HT-29 (cell line): ENCODE measurements around the gene KIAA1671. TPM values are rescaled to one million over a fixed set of nuclear protein-coding genes. Genes with fewer than 3 reads are reported as not detected.

Experiments used
- DNase-seq: peaks from one replicate; pipeline ENCODE4 v3.0.0-alpha.2; 2015; ENCODE audit warnings: low spot score
- total RNA-seq: library from RNA; depleted of rRNA; stranded (reverse); fragments of >200 nt; shearing (Covaris generic); gene quantifications from 2 replicates; pipeline ENCODE4 v1.2.3, GENCODE V29; 2014

The KIAA1671 gene
- total RNA-seq, 1 experiment from 2014 or later = 11.2 TPM

DNA sequence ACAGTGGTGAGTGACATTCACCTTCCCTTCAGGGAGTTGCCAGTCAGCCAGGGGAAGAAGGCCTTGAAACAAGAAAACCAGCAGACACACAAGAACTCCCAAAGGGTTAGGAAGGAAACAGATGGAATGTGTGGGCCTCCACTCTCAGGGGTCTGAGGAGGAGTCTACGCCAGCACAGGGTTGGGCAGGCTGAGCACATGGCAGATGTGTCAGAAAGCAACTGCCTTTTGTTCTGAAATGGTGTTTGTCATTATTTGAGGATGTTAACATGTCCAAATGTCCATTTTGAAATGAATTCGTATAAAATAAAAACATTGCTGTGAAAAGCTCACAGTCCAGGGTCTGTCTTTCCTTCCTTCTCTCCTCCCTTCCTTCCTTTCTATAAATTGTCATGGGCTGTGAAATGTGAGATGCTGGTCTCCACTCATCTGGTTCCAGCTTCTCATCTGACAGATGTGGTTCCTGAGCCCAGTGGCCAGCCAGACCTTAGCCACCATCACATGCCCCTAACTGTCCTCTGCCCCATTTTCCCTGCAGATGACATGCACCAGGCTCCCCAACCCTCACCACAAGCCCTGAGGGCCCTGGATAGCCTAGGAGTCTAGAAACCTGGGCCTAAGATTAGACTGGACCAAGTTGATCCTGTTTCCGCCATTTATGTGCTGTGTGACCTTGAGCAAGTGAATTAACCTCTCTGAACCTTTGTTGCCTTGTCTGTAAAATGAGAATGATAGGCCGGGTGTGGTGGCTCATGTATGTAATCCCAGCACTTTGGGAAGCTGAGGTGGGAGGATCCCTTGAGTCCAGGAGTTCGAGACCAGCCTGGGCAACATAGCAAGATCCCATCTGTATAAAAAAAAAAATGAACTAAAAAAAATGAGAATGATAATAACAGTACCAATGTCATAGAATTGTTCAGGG lies 190.9 kb downstream of the KIAA1671 start:
- DNase-seq = no peak

DNA sequence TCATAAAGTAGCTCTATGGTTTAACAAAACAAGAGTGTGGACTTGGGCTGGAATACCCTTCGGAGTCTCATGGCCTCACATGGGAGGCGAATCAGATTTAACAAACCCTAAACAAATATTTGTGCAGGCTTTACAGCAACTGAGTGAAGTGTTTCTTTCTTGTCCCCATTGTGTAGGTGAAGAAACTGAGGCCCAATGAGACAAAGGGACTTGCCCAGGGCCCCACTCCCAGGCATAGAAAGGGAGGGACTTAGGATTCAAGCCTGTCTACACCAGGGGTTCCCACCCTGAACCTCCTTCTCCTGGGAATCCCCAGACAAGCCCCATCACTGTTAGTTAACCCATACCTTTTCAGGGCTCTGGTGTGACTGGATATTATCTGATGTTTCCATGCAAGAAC lies 192.0 kb downstream of the KIAA1671 start:
- DNase-seq = no peak

DNA sequence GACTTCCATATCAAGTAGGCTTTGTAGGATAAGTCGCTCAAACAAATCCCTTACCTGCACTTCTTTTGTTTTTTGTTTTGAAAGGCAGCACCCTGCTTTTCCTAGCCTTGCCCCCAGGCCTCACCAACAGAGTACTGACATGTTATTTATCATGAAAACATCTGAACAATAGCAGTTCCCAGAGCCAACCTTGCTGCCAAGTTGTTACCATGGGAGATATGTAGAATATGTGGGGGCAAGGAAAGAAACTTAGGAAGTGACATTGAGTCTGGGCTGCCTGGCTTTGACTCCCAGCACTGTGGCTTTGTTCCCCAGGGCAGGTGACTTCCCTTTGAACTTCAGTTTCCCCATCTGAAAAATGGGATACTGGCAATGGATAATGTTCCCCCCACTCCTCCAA lies 193.8 kb downstream of the KIAA1671 start:
- no peak for DNase-seq

DNA sequence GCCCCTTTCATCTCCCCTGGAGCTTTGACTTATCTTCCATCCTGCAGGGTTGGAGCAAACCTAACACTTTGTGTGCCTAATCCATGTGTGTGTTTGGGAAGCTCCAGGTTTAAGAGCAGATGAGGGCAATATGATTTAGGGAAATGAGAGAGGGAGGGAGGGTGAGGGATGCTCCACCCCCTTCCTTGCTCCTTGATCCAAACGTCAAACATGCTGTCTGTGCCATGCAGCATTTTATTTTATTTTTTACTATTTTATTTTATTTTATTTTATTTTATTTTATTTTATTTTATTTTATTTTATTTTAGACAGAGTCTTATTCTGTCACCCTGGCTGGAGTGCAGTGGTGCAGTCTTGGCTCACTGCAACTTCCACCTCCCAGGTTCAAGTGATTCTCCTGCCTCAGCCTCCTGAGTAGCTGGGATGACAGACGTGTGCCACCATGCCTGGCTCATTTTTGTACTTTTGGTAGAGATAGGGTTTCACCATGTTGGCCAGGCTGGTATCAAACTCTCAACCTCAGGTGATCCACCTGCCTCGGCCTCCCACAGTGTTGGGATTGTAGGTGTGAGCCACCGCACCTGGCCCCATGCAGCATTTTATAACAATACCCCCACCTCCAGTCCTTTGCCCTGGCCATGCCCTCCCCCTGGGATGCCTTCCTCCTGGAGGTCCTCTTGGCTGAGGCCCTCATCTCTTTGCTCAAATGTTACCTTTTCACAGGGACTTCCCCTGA lies 194.6 kb downstream of the KIAA1671 start:
- no peak for DNase-seq

DNA sequence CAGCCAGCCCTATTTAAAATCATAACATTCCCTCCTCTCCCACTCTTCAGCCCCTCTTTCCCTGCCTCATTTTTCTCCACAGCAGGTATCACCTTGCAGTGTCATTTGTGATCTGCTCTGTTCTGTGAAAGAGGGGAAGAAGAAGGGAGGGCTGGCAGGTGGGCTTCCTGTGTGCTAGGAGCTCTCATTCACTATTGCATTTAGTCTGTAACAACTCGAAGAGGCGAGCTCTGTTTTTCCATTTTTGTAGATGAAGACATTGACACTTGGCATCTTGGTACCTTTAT lies 195.1 kb downstream of the KIAA1671 start:
- no peak for DNase-seq

DNA sequence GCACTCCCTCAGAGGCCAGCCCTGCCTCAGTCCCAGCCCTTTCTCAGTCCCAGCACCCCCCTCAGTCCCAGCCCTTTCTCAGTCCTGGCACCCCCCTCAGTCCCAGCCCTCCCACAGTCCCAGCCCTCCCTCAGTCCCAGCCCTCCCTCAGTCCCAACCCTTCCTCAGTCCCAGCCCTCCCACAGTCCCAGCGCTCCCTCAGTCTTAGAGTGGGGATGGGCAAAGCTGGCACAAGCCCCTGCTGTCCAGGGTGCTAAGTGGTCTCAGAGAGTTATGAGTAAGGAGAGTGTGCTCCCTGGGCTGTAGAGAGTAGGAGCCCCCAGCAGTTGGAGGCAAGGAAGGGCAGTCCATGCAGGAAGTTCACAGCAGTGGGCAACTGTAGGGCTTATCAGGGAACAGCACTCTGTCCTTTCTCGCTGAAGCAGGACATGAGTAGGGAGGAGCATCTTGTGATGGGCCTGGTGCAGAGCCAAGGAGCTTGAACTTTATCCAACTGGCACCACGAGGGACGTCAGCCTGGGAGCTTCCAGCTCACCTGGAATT lies 195.7 kb downstream of the KIAA1671 start:
- DNase-seq = peak; percentile 73

DNA sequence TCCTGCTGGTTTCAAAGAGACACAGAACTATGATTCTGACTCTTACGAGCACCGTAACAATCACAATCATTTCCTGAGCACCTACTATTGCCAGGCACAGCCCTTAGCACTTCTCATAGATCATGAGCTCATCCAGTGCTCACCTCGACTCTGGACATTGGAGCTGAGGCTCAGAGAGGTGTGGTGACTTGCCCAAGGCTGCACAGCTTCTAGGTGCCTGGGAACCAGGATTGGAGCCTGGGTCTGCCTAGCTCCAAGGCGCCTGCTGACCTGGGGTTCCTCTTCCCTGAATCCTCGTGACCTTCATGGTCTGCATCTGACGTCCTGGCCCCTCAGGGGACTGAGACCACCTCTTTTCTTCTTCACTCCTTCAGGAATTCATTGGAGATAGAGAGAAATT lies 196.5 kb downstream of the KIAA1671 start:
- DNase-seq = no peak

DNA sequence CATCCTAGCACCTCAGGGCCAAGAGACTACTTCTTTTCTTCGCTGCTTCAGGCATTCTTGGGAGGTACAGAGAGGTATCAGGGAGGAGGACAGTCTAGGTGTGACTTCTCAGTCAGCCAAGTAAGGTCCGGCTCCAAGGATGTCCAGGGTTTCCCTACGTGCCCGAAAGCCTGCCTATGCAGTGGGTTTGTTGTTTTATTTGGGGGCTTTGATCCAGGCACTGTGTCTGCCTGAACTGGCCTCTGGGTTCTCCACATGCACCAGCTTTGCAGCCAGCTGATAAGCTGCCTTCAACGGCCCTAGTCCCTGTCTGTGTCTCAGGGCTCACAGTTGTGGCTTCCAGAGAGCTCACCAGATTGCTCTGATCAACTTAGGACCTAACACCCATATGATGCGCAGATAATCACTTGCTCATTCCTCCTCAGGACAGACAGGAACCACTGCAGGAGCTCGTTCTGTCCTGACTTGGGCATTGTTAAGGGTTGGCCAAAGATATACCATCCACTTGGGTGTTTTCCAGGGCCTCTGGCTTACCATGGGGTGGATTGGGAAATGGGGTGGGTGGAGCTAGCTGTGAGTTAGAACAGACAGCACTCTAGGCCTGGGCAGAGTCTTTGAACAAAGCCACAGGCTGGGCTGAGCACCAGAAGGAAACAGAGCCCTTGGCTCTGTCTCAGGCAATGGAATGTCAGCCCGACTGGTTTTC lies 201.6 kb downstream of the KIAA1671 start:
- peak; percentile 83 for DNase-seq

DNA sequence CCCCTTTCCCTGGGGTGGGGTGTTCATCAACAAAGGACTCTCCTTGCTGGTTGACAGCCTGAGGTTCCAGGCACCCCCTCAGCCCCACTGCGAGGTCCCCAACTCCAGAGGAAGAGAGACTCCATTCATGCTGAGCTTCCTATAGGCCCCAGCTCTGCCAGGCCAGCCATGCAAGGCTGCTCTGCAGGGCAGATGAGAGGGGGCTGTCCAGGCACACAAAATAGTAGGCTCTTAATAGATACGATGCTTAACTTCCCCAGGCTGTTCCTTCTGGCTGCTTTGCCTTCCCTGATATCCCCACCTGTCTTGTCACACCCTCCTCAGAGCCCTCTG lies 202.1 kb downstream of the KIAA1671 start:
- DNase-seq = no peak

DNA sequence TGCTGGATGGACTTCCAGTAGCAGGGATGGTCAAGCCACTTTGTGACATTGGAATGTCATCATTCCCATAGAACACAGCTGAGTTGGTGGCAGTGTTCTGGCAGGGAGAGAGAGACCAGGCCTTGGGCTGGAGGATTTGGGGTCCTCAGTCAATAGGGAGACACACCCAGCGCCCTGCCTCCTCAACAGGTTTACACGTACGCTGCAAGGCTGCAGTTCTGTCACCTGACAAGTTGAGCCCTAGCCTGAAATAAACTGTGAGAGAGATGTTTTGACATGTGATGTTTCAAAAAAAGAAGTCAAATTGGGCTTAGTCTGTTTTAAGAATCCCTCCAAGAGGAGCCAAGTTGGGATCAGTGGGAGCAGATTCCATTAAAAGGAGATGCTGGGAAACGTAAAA lies 204.2 kb downstream of the KIAA1671 start:
- no peak for DNase-seq

DNA sequence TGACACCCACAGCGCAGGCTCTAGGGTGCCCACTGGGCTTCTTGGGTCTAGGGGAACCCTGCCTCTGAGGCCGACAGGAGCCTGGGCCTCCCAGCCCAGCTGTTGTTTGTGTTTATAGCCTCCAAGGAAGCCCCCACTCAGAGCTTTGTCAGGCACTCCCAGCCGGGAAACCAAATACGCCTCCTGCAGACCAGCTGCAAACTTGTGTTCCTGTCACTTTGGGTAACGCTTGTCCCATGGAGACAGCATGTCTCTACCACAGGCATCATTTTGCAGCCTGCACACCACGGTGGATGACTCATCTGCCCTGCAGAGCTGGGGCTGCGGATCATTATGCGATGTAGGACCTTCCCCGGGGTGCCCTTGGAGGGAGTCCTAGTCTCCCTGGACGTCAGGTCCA lies 206.5 kb downstream of the KIAA1671 start:
- no peak for DNase-seq

DNA sequence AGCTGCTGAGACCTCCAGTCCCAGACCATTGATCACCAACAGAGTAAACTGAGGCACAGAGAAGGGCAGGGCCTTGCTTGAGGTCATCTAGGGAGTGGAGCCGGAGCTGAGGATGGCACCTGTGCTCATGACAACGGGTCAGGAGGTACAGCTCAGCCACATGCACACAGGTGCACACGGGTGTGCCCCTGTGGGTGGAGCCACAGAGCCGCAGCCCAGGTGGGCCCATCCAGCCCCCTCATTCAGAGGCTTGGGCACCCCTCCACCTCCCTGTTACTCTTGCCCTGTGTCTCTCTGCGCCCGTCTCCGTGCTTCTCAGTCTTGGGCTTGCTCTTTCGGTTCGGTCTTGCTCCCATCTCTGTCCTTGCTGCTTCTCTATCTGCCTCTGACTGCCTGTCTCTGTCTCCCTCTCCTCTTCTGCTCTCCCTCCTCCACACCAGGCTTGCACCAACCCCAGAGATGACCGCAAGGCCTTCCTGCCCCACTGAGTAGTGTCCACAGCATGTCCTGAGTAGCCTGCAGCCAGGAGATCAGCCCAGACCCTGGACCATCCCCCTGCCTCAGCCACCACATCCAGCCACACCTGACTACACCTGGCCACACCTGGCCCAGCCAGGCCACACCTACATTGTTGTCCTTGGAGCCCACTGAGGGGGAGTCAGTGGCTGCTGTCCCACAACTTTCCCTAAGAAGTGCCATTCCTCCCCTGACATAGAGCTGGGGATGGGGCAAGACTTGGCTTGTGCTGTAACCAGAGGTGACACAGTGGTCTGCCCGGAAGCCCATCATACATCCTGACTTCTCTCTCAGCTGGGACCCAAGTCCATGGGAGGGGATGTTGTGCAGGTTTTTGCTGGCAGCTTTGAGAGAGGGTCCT lies 207.8 kb downstream of the KIAA1671 start:
- DNase-seq = no peak

DNA sequence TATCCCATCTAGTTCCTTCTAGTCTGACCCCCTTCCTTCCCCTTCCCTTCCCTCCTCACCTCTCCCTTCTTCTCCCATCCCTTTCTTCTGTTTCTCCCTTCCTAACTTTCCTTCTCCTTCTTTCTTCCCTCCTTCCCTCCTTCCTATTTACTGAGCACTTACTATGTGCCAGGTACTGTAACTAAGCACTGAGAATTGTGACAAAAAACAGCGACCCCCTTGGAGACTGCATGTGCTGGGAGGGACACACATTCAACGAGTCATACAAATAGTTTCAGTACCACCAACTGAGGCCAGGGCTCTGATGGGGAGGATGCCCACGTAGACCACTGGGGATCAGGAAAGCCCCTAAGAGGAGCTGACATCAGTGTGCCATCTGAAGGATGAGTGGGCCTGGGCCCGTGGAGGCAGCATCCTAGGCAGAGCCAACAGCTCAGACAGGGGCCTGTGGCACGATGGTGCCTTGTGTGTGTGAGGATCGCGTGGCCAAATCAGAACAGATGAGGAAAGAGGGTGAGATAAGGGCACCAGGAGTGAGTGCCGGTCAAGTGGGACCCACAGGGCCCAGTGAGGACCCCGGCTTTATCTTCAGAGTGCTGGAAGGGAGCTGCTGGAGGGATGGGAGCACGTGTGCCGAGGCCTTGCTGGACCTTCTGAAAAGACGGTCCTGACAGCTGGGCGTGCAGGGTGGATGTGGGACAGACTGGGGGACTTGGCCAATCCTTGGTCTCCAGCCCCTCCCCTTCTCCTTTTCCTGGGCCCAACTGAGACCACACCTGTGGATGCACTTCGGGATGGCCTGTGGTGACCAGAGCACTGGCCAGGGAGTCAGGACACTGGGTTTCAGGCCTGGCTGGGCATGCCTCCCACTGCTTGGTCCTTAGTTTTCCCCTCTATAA lies 208.8 kb downstream of the KIAA1671 start:
- no peak for DNase-seq

DNA sequence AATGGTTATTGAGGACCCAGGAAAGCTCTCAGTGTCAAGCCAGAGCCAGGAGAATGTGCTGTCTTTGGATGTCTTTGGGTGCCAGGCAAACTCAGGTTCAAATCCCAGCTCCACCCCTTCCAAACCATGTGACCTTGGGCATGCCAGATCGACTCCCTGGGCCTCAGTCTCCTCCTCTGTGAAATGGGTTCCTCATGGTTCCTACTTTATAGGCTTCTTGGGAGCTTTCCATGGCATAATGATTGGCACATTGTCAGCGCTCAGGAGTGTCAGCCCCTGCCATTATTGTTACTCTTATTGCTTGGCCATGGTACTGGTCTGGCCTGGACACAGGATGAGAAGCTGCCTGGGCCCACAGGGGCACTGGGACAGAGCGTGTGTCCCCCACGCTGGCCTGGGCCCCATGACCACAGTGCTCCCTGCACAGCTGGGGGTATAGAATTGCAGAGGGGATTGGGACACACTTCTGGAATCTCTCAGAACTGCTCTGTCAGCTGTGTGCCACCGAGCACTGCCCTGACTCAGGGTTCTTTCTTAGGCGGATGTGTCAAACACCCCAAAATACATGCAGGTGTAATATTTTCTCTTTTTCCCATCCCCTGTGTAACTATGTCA lies 209.5 kb downstream of the KIAA1671 start:
- DNase-seq = no peak

DNA sequence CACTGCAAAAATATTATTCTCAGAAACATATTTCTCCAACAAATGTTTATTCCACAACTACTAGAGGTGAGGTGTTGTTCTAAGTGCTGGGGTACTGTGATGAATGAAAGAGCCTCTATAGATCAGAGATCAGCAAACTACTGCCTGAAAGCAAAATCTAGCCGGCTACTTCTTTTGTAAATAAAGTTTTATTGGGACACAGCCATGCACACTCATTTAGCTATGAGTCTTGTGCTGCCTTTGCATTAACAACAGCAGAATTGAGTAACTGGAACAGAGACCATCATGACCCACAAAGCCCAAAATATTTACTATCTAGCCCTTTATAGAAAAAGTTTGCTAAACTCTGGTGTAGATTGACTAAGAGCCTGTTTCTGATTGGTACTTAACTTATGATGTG lies 210.0 kb downstream of the KIAA1671 start:
- no peak for DNase-seq

DNA sequence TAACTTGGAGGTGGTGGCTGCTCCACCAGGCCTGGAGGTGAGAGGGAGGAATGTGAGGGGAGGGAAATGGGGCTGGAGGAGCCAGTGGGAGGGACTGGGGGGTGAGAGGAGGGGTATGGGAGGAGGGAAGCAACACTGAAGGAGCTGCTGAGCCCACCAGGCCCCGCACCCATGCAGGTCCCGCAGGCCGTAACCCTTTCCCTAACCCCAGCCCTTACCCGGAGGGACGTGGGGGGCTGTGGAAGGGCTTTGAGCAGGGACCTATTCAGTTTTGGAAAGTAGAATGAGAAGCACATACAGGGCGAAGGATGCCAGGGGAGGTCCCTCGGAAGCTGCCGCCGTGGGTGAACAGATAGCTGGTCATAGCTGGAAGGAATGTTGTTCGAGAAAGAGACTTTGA lies 213.3 kb downstream of the KIAA1671 start:
- no peak for DNase-seq

DNA sequence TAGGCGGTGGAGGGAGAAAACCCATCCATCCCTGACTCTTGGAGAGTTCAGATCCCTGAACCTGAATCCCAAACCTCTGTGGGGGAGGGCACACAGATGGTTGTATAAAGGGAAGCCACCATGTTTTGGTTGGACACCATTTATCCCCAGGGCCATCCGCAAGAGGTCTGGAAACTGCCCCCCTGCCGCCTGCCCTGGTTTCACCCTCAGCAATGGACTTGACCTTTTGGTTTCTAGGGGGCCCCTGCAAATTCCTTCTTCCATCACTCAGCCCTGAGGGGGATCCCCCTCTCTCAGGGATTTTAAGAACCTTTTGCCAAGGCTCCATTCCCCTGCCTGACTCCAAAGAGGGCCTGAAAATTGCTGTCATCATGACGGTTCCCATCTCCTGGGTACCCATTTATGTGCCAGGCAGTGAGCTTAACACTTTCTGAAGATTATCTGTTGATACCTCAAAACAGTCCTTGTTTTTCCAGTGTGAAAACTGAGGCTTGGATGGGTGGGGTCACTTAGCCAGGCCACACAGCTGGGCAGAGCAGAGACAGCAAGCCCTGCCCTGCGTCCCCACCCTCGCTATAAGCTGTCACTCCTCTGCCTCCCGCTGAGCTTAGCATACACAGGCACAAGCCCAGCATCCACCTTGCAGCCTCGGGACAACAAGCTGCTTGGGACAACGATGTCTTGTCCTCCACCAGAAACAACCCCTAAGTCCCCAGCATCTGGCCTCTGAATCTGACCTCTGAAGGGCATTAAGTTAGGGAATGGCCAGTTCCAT lies 213.9 kb downstream of the KIAA1671 start:
- DNase-seq = no peak

DNA sequence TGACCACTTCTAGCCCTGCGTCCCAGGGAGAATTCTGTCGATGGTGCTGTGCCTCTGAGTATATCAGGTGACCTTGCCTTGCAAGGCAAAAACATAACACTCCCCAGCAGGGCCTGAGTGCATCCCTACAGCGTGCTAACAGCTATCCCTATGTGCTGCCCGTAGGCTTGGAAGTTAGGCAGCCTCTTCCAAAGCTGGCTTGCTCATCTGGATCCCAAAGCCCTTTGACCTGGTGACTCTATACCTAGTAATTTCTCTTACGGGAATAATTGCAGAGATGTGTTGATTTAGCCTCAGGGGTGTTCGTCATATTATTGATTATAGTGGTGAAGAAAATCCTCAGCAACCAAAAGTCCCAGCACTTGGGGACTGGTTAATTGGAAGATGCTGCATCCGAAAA lies 214.6 kb downstream of the KIAA1671 start:
- no peak for DNase-seq
